ENCODE measurements around the gene ANKUB1. TPM values are rescaled to one million over a fixed set of nuclear protein-coding genes. Genes with fewer than 3 reads are reported as not detected.

Gene ANKUB1
- total and polyA plus RNA-seq, 10 of the 15 experiments (the other 5 are each of a cell fraction or from before 2014, with no cell fraction given), result 0.08 TPM; not detected in 9

GRCh38 chr3:149764302-149764701 is 28.1 kb downstream of the ANKUB1 start:
- DNase-seq (ENCODE audit: low read depth, low spot score) (no peak), FAIRE-seq (no peak), ATAC-seq (no peak)
- intact Hi-C loops (cut with micrococcal nuclease; ENCODE audit: unreplicated experiment), result no loop called here
- ChIA-PET POLR2A (no interaction called here), CTCF (interaction anchor here (1.3 to 15.4 kb wide), 4 partner anchors 12 to 253 kb away, joined by 3 to 222 read pairs (median 66); partner anchors contain the start of gene COMMD2), SMC1A (ENCODE audit: uncharacterized antibody, unreplicated experiment) (interaction anchor here (2.1 kb wide), 1 partner anchor 273 kb away, joined by 6 read pairs; no protein-coding TSS in a partner anchor), RAD21 (ENCODE audit: unreplicated experiment) (no interaction called here)
- Histone ChIP-seq H3K4me2 (ENCODE audit: control insufficient read depth, insufficient read depth) (no peak overlapping the region), H3K27ac (ENCODE audit: control insufficient read depth, insufficient read depth) (no peak overlapping the region), H3K4me1 (ENCODE audit: control insufficient read depth, insufficient read depth, low read length) (no peaks in the 10 kb centered on the region), H3K9me3 (replicated peaks; ENCODE audit: control insufficient read depth, insufficient read depth, low read length) (no peaks in the 10 kb centered on the region), H4K20me1 (ENCODE audit: control insufficient read depth, insufficient read depth) (no peaks in the 10 kb centered on the region), H3K79me2 (ENCODE audit: control insufficient read depth, insufficient read depth, low read length) (no peaks in the 10 kb centered on the region), H3K27me3 (replicated peaks in 1 of 2; ENCODE audit: control insufficient read depth in 2 of 2, insufficient read depth in 2 of 2, low read length in 1 of 2) (peaks cover 0 to 7% of the 10 kb centered on the region in 2 experiments; a peak in 1 of 4 replicates), H3K36me3 (ENCODE audit: control insufficient read depth in 2 of 2, insufficient read depth in 2 of 2, low read length in 1 of 2) (no peaks in the 10 kb centered on the region), H2AFZ (ENCODE audit: control insufficient read depth, low read depth, low read length) (no peak overlapping the region), H3K9ac (ENCODE audit: control insufficient read depth, insufficient read depth, low read length) (no peak overlapping the region), H3K4me3 (no peak overlapping the region)
- BruUV-seq (replicated peaks), result no TSS peak
- TF ChIP-seq HDAC6 (IDR thresholded peaks at IDR 0.05; ENCODE audit: unreplicated experiment) (no peak), CHD1 (IDR thresholded peaks at IDR 0.05; ENCODE audit: low read depth, low read length) (no peak)
- 85% methylated on average over 1 of the region's 1 CpG for WGBS (ENCODE audit: insufficient coverage, insufficient replicate concordance, low lambda C conversion rate, missing lambda C conversion rate)
- in situ Hi-C loops (cut with MboI), result no loop called here

GRCh38 chr3:149763565-149764195 is 28.7 kb downstream of the ANKUB1 start:
- no peak overlapping the region for H3K4me3 ChIP-seq
- H3K27ac ChIP-seq (ENCODE audit: control insufficient read depth, insufficient read depth), result no peak overlapping the region
- no peaks in the 10 kb centered on the region for H3K79me2 ChIP-seq (ENCODE audit: control insufficient read depth, insufficient read depth, low read length)
- intact Hi-C loops (cut with micrococcal nuclease; ENCODE audit: unreplicated experiment), result no loop called here
- H2AFZ ChIP-seq (ENCODE audit: control insufficient read depth, low read depth, low read length), result no peak overlapping the region
- H3K27me3 ChIP-seq (replicated peaks in 1 of 2; ENCODE audit: control insufficient read depth in 2 of 2, insufficient read depth in 2 of 2, low read length in 1 of 2), result peaks cover 0 to 7% of the 10 kb centered on the region in 2 experiments; a peak in 1 of 4 replicates
- BruUV-seq (replicated peaks), result no TSS peak
- ChIA-PET POLR2A (no interaction called here), SMC1A (ENCODE audit: uncharacterized antibody, unreplicated experiment) (interaction anchor here (1.0 to 2.0 kb wide), 2 partner anchors 11 to 233 kb away, joined by 6 read pairs; partner anchors contain the start of gene COMMD2), CTCF (interaction anchor here (0.8 to 4.3 kb wide), 6 partner anchors 8 to 808 kb away, joined by 3 to 24 read pairs (median 4); partner anchors contain the start of gene COMMD2), RAD21 (ENCODE audit: unreplicated experiment) (interaction anchor here (0.5 to 1.9 kb wide), 3 partner anchors 16 to 46 kb away, joined by 3 to 7 read pairs (median 4); no protein-coding TSS in a partner anchor)
- WGBS (ENCODE audit: insufficient coverage, insufficient replicate concordance, low lambda C conversion rate, missing lambda C conversion rate), result 18% methylated on average over 3 of the region's 3 CpGs
- no peak overlapping the region for H3K4me2 ChIP-seq (ENCODE audit: control insufficient read depth, insufficient read depth)
- FAIRE-seq, result no peak
- no peaks in the 10 kb centered on the region for H4K20me1 ChIP-seq (ENCODE audit: control insufficient read depth, insufficient read depth)
- no peaks in the 10 kb centered on the region for H3K4me1 ChIP-seq (ENCODE audit: control insufficient read depth, insufficient read depth, low read length)
- in situ Hi-C loops (cut with MboI), result no loop called here
- H3K9me3 ChIP-seq (replicated peaks; ENCODE audit: control insufficient read depth, insufficient read depth, low read length), result no peaks in the 10 kb centered on the region
- no peak for ATAC-seq
- no peak for DNase-seq (ENCODE audit: low read depth, low spot score)
- TF ChIP-seq TBL1XR1 (IDR thresholded peaks at IDR 0.05; ENCODE audit: low read depth, low read length), result no peak
- TF ChIP-seq RAD51 (IDR thresholded peaks at IDR 0.05), result no peak
- TF ChIP-seq MLLT1 (IDR thresholded peaks at IDR 0.05), result no peak
- TF ChIP-seq HSF1 (IDR thresholded peaks at IDR 0.05; ENCODE audit: low read depth, low read length), result no peak
- TF ChIP-seq CEBPZ (IDR thresholded peaks at IDR 0.05; ENCODE audit: low read depth, low read length), result no peak
- H3K36me3 ChIP-seq (ENCODE audit: control insufficient read depth in 2 of 2, insufficient read depth in 2 of 2, low read length in 1 of 2), result no peaks in the 10 kb centered on the region
- H3K9ac ChIP-seq (ENCODE audit: control insufficient read depth, insufficient read depth, low read length), result no peak overlapping the region

All from GM12878 (cell line).